SK-N-SH treated with all-trans-retinoic acid at 6 μM for 48 hours (cell line): ENCODE data around the gene PARP8.

Experiments
- ATAC-seq: fragments of 200-7000 bp; cut with Tn5 transposase; 3 replicates; pipeline ENCODE4 v1.9.1; 2020; ENCODE audit warnings: mild to moderate bottlenecking, moderate library complexity
- BACH2 ChIP-seq: fragments of 250-450 bp; sonication (Bioruptor Pico); IDR thresholded peaks from 2 replicates; pipeline ENCODE4 v1.9.0; 2021; ENCODE audit warnings: mild to moderate bottlenecking, borderline replicate concordance
- CSDC2 ChIP-seq: fragments of 250-450 bp; sonication (Bioruptor Pico); IDR thresholded peaks from 2 replicates; pipeline ENCODE4 v1.5.0; 2020; ENCODE audit warnings: mild to moderate bottlenecking, moderate library complexity
- CSRNP3 ChIP-seq: fragments of 250-450 bp; sonication (Bioruptor Pico); IDR thresholded peaks from 2 replicates; pipeline ENCODE4 v1.5.1; 2021; ENCODE audit warnings: mild to moderate bottlenecking, moderate library complexity
- ESRRG ChIP-seq: fragments of 250-450 bp; sonication (Bioruptor Pico); IDR thresholded peaks from 2 replicates; pipeline ENCODE4 v1.6.1; 2021; ENCODE audit warnings: mild to moderate bottlenecking
- GLIS3 ChIP-seq: fragments of 250-450 bp; sonication (Bioruptor Pico); IDR thresholded peaks from 2 replicates; pipeline ENCODE4 v1.5.0; 2020; ENCODE audit warnings: mild to moderate bottlenecking, moderate library complexity
- ISL1 ChIP-seq: fragments of 250-450 bp; sonication (Bioruptor Pico); IDR thresholded peaks from 2 replicates; pipeline ENCODE4 v2.1.2; 2022; ENCODE audit warnings: mild to moderate bottlenecking, moderate library complexity
- OSR1 ChIP-seq: fragments of 250-450 bp; sonication (Bioruptor Pico); IDR thresholded peaks from 2 replicates; pipeline ENCODE4 v1.8.0; 2022; ENCODE audit warnings: moderate library complexity, mild to moderate bottlenecking, inconsistent platforms
- PATZ1 ChIP-seq: fragments of 250-450 bp; sonication (Bioruptor Pico); IDR thresholded peaks from 2 replicates; pipeline ENCODE4 v1.8.0; 2020; ENCODE audit warnings: mild to moderate bottlenecking, moderate library complexity, borderline replicate concordance
- POU6F1 ChIP-seq: fragments of 250-450 bp; sonication (Bioruptor Pico); IDR thresholded peaks from 2 replicates; pipeline ENCODE4 v1.8.0; 2021; ENCODE audit warnings: low read depth, mild to moderate bottlenecking, moderate library complexity, borderline replicate concordance
- PPARA ChIP-seq: fragments of 250-450 bp; sonication (Bioruptor Pico); IDR thresholded peaks from 2 replicates; pipeline ENCODE4 v1.5.0; 2020; ENCODE audit warnings: mild to moderate bottlenecking, borderline replicate concordance
- RARB ChIP-seq: fragments of 250-450 bp; sonication (Bioruptor Pico); IDR thresholded peaks from 2 replicates; pipeline ENCODE4 v1.8.0; 2021; ENCODE audit warnings: mild to moderate bottlenecking, moderate library complexity
- SNAI2 ChIP-seq: fragments of 250-450 bp; sonication (Bioruptor Pico); IDR thresholded peaks from 2 replicates; pipeline ENCODE4 v1.5.0; 2020; ENCODE audit warnings: mild to moderate bottlenecking, moderate library complexity
- TCF4 ChIP-seq: fragments of 250-450 bp; sonication (Bioruptor Pico); IDR thresholded peaks from 2 replicates; pipeline ENCODE4 v1.8.0; 2021; ENCODE audit warnings: mild to moderate bottlenecking, moderate library complexity, borderline replicate concordance
- TOX ChIP-seq: fragments of 250-450 bp; sonication (Bioruptor Pico); IDR thresholded peaks from 2 replicates; pipeline ENCODE4 v1.8.0; 2021; ENCODE audit warnings: mild to moderate bottlenecking, moderate library complexity, borderline replicate concordance
- TSHZ2 ChIP-seq: fragments of 250-450 bp; sonication (Bioruptor Pico); IDR thresholded peaks from 2 replicates; pipeline ENCODE4 v1.5.0; 2020; ENCODE audit warnings: mild to moderate bottlenecking, moderate library complexity
- ZC3H10 ChIP-seq: fragments of 250-450 bp; sonication (Bioruptor Pico); IDR thresholded peaks from 2 replicates; pipeline ENCODE4 v1.5.1; 2021; ENCODE audit warnings: mild to moderate bottlenecking, moderate library complexity
- ZFP3 ChIP-seq: fragments of 250-450 bp; sonication (Bioruptor Pico); IDR thresholded peaks from 2 replicates; pipeline ENCODE4 v1.5.0; 2020; ENCODE audit warnings: mild to moderate bottlenecking, moderate library complexity
- ZFP30 ChIP-seq: fragments of 450-650 bp; formaldehyde crosslinking; IDR thresholded peaks from 2 replicates; pipeline ENCODE4 v1.5.0; 2022; ENCODE audit warnings: mild to moderate bottlenecking, moderate library complexity
- ZNF565 ChIP-seq: fragments of 450-650 bp; formaldehyde crosslinking; conservative IDR thresholded peaks from 2 replicates; pipeline ENCODE4 v1.5.0; 2020; ENCODE audit warnings: low read depth, mild to moderate bottlenecking, moderate library complexity
- ZNF70 ChIP-seq: fragments of 450-650 bp; formaldehyde crosslinking; IDR thresholded peaks from 2 replicates; pipeline ENCODE4 v1.5.0; 2020; ENCODE audit warnings: mild to moderate bottlenecking, moderate library complexity

PARP8 gene

GRCh38 chr5:50684721-50685120 is 18.3 kb downstream of the PARP8 start:
- TF ChIP-seq TSHZ2 (CRISPR knock-in tag): no peak
- TF ChIP-seq BACH2: no peak
- no peak for TF ChIP-seq PPARA
- TF ChIP-seq OSR1 (CRISPR knock-in tag): no peak
- TF ChIP-seq SNAI2 (CRISPR knock-in tag): no peak
- ATAC-seq: no peak

GRCh38 chr5:50687548-50687947 is 21.1 kb downstream of the PARP8 start:
- TF ChIP-seq TCF4 (CRISPR knock-in tag) (no peak), ZFP30 (CRISPR knock-in tag) (no peak), TOX (no peak), RARB (CRISPR knock-in tag) (no peak), TSHZ2 (CRISPR knock-in tag) (no peak), CSRNP3 (no peak), OSR1 (CRISPR knock-in tag) (no peak), ESRRG (CRISPR knock-in tag) (no peak), ZNF70 (CRISPR knock-in tag) (no peak), GLIS3 (CRISPR knock-in tag) (no peak), PATZ1 (CRISPR knock-in tag) (no peak), ZFP3 (no peak), ISL1 (CRISPR knock-in tag) (no peak), ZC3H10 (CRISPR knock-in tag) (no peak), ZNF565 (no peak), CSDC2 (CRISPR knock-in tag) (no peak), POU6F1 (no peak)
- ATAC-seq: no peak

GRCh38 chr5:50691399-50692016 is 25.1 kb downstream of the PARP8 start:
- TF ChIP-seq PPARA: no peak
- TF ChIP-seq ISL1 (CRISPR knock-in tag): no peak
- TF ChIP-seq ZNF70 (CRISPR knock-in tag): no peak
- no peak for TF ChIP-seq ZNF565
- TF ChIP-seq ZFP30 (CRISPR knock-in tag): no peak
- no peak for TF ChIP-seq TSHZ2 (CRISPR knock-in tag)
- TF ChIP-seq, all 23 proteins: peak for 0
- ATAC-seq: no peak
